Activated CD4-positive, alpha-beta T cell treated with anti-CD3 and anti-CD28 coated beads, Interleukin-2, amount 50 U/mL, for 48 hours (primary cell): ENCODE data around the gene TPCN2.

Experiments used
- DNase-seq, 2 experiments: peaks; one replicate each; pipeline ENCODE4 v3.0.0-alpha.2; 2020

TPCN2 gene

DNA sequence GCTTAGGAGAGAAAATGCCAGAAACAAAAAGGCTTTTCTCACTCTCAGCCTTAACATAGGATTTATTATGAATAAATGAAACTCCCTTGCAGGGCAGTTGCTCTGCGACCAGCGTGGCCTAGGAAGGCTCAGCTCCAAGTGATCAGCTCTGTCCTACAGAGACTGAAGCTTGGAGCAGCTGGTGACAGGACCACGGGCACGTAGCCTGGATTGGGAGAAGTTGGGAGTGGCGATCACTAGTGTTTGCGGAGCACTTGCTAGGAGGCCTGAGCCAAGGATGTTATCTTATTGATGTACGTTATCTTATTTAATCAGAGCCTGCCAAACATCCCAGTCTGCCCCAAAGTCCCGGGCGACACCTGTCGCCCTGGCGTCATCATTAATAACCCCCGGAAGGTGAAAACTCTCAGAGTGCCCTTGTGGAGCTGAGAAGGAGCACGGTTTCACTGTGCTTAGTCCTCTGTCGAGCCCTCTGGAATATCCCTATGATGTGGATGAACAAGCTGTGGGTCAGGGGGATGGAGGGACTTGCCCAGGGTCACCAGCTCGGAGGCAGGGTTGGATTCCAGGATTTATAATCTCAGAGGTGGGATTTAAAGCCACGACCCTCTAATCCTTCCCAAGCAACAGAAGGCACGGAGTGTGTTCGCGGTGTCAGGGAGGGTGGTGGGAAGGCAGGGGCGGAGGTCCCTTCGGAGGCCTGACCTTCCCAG lies 66.2 kb downstream of the TPCN2 start:
- DNase-seq: no peak

DNA sequence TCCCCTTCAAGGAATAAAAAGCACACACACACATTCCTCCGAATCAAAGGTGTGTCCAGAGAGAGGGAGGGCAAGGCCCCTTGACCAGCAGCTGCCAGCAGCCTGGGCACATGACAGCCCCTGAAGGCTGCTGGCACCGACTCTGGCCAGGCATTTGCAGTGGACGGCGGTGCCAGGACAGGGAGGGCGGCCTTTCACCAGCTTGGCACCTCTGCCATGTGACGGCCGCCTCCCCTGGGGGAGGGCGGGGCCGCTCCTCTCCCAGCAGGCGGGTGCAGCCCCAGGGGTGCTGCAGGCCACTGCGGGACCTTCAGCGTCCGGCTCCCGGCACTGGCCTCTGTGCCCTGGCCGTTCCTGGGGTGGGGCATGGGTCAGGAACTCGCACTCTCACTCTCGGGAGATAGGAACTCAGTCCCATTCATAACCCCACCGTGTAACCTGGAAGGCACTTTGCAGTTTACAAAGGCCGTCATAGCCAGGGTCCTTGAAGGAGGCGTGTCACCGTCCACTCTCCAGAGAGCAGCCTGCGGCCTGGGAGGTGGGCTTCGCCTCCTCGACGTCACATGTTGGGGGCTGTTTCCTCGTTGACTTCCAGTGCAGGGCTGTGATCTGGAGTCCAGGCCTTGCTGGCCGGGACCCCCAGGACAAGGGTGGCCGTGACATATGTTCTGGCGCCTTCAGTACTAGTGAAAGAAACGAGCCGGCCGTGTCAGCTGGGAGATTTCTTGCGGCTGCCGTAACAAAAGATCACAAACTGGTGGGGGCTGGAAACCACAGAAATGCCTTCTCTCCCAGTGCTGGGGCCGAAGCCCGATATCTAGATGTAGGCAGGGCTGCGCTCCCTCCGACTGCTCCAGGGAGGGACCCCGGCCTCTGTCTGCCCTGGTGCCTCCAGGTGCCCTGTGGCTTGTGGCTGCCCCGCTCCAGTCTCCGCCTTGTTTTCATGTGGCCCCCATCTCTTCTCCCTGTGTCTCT lies 67.1 kb downstream of the TPCN2 start:
- no peak for DNase-seq

GRCh38 chr11:69116671-69117070 lies 67.9 kb downstream of the TPCN2 start:
- no peak for DNase-seq

GRCh38 chr11:69119190-69119589 lies 70.5 kb downstream of the TPCN2 start:
- no peak for DNase-seq

DNA sequence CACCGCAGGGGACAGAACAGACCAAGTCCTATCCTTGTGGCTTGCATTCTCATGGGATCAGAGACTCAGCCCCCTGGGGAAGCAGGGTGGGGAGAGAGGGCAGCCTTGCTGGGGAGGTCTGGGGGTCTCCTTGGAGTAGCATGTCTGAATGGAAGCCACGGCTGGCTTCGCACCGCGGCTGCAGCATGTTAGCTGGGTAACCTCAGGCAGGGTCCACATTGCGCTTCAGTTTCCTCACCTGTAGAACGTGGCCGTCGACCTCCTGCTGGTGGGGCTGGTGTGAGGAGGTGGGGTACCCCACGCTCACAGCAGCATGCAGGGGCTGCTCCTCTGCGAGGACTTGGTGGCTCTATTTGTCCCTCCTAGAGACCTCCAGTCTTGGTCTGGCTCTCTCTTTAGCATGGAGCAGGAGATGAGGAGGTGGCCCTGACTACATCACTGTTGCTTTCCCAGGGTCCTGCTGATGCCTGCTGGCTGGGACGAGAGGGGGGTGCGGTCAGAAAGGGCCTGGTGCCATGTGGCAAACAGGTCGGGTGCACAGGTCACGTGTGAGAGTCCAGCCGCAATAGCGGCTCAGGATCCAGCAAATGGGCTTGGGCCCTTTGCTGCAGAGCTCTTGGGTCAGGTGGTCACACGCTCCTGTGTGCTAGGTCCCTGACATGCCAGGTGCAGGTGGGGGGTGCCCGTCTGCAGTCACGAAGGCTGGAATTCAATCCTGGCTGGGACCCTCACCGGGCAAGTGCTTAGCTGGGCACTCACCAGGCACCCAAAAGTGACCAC lies 71.6 kb downstream of the TPCN2 start:
- DNase-seq: no peak

DNA sequence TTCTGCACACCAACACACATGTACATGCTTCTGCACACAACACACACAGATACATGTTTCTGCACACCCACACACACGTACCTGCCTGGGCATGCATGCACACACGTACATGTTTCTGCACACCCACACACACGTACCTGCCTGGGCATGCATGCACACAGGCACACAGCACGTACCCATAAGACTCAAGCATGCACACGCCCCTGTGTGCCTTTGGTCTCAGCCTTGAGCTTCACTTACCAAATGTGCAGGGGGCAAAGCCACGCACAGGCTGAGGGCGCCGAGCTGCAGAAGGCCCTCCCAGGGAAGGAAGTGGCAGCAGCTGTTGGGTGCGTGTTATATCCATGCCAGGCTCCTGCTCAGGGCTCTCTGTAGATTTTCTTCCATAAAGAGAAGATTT lies 72.3 kb downstream of the TPCN2 start:
- DNase-seq: no peak

DNA sequence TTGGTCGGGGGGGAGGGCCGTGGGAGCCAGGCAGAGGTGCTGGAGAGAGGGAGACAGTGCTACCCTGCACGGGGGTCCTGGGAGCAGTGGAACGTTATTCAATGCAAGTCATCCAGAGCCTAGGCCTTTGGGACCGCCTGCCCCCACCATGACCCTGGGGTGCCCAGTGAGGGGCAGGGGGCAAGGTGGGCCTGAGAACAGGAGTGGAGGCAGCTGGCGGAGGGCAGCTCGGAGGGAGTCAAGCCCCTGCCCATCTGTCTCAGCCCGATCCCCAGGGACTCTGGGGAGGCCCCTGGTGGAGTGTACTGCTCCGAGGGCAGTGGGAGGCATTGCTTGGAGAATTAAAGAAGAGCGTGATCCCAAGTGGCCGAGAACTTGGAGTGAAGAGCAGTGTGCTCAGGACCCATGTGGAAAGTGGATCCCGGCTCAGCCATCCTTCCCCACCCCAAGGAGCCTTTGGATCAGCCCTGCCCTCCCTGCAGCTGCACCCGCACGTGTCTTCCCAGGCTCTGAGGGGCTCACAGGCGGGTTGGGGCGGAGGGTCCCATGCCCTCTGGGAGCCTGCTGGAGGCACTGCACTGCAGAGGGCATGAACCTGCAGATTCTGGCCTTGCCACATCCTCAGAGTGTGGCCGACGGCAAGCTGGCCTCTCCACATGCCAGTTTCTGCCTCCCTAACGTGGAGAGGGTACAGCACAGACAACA lies 73.0 kb downstream of the TPCN2 start:
- DNase-seq: no peak

- no peak for DNase-seq
Measured at GRCh38 chr11:69122326-69122629, 73.5 kb downstream of the TPCN2 start.

GRCh38 chr11:69122630-69123431 lies 74.1 kb downstream of the TPCN2 start:
- peak; percentile 80 to 86 for DNase-seq

GRCh38 chr11:69123593-69124545 lies 75.1 kb downstream of the TPCN2 start:
- DNase-seq: peak in 1 of 2 experiments; percentile 9

DNA sequence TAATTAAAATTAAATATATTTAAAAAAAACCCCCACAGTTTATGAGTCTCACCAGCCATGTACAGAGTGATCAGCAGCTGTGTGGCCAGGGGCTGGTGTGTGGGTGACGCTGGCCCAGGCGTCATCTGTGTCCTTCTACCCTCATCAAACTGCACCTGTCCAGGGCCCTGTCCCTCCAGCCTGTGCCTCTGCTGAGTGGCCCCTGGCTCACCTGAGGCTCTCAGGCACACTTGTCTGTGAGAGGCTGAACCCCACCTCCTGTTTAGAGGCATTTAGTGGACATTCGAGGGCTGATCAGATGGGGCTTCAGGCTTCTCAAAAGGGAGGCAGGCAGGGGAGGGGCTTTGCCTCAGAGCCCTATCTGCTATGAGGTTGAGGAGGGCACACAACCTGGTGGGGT lies 77.1 kb downstream of the TPCN2 start:
- no peak for DNase-seq

DNA sequence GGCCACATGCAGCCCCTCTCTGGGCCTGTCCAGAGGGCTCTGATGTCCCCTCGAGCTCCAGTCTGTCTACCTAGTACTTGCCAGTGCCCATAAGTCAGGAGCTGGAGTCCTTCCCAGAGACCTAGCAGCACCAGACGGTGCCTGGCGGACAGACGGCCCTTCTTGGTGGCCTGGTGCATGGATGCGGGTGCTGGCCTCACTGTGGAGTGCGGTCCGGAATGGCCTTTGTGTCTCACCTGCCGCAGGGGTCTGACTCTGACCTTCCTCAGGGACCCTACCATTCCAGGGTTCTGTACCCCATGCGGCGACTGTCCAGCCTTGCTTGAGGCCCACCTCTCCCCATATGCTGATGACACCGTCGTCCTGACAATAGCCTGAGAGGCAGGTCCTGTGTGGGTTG lies 77.6 kb downstream of the TPCN2 start:
- no peak for DNase-seq

DNA sequence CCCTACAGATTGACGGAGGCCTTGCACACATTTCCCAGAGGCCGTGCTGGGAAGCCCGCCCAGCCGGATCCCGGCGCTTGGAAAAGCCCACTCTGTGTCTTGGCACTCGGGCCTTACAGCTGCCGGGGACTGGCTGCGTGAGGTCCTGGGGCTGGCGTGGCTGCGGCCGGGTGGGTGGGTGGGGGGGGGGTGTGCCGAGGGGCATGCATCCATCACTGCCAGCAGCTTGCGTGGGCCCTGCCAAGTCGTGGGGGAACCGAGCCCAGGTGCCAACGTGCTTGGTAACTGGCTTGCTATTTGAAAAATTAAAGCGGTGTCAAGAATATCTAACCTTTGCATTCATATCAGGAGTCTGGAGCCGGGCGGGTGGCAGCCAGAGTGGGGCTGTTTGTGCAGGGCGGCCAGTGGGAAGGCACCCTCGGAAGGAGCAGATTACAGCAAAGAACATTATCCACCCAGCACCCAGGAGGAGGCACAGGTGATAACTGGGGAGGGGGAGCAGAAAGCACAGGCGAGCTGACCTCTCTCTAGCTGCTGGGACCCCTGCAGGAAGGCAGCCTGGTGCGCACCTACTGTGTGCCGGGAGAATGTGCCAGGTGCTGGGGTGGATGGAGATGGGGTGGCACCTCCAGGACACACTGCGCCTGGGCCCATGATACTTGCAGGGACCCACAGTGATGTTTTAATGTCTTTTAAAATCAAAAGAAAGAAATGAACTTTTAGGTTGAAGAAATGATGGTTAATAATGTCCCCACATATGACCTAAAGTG lies 78.5 kb downstream of the TPCN2 start:
- DNase-seq: no peak

GRCh38 chr11:69127884-69128283 lies 79.2 kb downstream of the TPCN2 start:
- DNase-seq: no peak

- DNase-seq: no peak
Measured at GRCh38 chr11:69129053-69129452, 80.3 kb downstream of the TPCN2 start.

DNA sequence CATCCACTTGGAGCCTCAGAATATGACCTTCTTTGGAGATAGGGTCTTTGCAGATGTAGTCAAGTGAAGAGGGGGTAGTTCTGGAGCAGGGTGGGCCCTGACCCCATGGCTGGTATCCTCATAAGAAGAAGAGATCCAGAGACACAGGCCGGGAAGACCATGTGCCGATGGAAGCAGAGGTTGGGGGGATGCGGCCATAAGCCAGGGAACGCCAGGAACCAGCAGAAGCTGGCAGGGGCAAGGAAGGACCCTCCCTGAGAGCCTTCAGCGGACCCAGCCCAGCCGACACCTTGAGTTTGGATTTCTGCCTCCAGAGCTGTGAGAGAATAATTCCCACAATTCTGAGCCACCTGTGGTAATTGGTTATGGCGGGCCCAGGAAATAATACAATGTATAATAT lies 80.9 kb downstream of the TPCN2 start:
- DNase-seq: no peak

DNA sequence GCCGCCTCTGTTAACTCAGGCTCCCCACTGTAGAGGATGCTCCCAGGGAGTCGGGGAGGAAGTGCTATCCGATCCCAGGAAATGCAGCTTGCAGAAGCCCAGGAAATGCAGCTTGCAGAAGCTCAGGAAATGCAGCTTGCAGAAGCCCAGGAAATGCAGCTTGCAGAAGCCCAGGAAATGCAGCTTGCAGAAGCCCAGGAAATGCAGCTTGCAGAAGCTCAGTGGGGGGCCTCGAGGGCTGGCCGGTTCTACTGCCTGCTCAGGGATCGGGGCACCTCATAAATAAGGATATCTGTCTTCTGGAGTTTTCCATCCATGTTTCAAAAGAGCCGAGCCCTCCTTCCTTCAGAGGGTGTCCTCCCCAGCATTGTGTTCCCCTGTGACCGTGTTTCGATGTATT lies 81.9 kb downstream of the TPCN2 start:
- DNase-seq: no peak

DNA sequence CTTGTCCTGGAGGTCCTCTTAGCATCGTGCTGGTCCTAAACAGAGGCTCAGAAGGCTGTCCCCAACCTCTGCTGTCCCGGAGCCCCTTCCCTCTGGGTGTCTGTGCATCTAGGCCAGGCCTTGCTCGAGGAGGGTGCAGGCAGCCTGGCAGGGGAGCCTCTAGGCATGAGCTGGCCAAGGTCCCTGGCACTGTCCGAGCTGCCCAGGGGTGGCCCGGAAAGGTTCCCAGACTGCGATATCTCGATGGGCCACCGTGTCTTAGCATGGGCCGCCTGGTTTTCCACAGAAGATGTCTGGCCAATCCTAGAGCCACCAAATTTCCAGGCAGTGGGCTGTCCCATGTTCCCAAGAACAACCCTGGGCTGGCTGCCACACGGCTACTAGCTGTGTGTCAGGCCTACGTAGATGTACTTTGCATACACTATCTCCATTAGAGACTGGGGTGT lies 82.4 kb downstream of the TPCN2 start:
- no peak for DNase-seq

DNA sequence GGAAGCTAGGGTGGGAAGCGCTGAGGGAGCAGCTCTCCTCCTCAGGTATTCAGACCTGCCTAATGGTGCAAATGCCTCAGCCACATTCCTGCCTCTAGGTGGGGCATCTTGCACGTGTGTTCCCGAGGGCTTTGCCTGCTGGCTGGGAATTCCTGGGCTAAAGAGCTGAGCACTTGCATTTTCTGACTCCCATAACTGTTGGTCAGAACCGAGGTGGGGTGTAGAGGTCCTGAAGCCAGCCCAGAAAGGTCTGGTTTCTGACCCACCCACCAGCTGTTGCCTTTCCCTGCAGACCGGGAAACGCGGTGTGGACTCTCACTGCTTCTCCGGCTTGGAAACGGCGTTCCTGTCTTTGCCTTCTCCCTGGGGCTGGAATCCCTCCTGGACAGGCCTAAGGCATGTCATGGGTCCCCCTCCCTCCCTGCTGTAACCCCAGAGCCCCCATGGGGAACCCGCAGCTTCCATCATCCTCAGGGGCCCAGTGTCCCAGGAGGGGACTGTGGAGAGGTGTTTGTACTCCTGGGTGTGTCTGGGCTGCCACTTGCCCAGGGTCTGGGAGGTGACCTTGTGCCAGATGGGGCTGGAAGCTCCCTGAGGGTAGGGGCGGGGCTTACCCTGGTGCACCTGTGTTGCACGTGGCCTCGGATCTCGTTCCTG lies 83.0 kb downstream of the TPCN2 start:
- no peak for DNase-seq
